Measurements from ENCODE around the gene SMCHD1. TPM values are rescaled to one million over a fixed set of nuclear protein-coding genes. Genes with fewer than 3 reads are reported as not detected.

Gene SMCHD1
- total and polyA plus RNA-seq, 2 donors (not counting 1 experiment from before 2014, with no cell fraction given) = 54.2 to 380 TPM

DNA sequence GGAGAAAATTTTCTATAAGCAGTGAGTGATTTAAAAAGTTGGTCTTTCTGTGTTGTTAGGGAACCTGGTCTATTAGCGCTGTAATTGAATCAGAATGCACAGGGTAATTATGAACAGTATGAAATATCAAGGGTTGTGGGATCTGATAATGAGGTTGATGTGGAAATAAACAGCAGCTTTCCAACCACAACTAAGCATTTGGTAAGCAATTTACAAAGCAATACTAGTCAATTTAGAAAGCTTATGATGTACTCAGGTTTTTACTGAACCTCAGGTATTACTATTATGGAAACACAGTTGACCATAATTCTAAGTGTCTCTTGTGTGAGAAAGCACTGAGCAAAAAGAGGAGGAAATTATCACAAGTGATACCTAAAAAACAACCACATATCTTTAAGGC is 11.0 kb upstream of the SMCHD1 start:
- Histone ChIP-seq H3K36me3 (replicated peaks in 1 of 2; ENCODE audit: control extremely low read depth in 1 of 2, control insufficient read depth in 1 of 2, extremely low read depth in 1 of 2, insufficient read depth in 2 of 2, low read length in 1 of 2) (no peaks in the 10 kb centered on the region), H3K9me3 (ENCODE audit: control extremely low read depth in 1 of 3, control insufficient read depth in 2 of 3, insufficient read depth in 1 of 3, low read length in 2 of 3) (peaks cover 0 to 1% (median 0%) of the 10 kb centered on the region in 3 donors), H3K4me3 (ENCODE audit: control extremely low read depth in 1 of 5, extremely low read depth in 1 of 5, insufficient read depth in 1 of 5, low read depth in 2 of 5, low read length in 4 of 5) (no peak overlapping the region), H3K79me2 (ENCODE audit: control insufficient read depth, insufficient read depth, low read length) (peaks cover 4% of the 10 kb centered on the region), H3K9ac (ENCODE audit: low read length) (no peak overlapping the region), H4K20me1 (ENCODE audit: control insufficient read depth, insufficient read depth, low read length, poor library complexity, severe bottlenecking) (no peaks in the 10 kb centered on the region), H3K27me3 (replicated peaks in 1 of 4; ENCODE audit: control extremely low read depth in 1 of 4, control insufficient read depth in 3 of 4, insufficient read depth in 4 of 4, low read length in 3 of 4) (no peaks in the 10 kb centered on the region), H3K4me2 (replicated peaks; ENCODE audit: low read depth, low read length, poor library complexity, severe bottlenecking) (no peak overlapping the region), H2AFZ (ENCODE audit: insufficient read depth, low read depth, low read length, poor library complexity, severe bottlenecking) (no peak overlapping the region), H3K27ac (ENCODE audit: low read length in 2 of 2) (no peak overlapping the region), H3K4me1 (ENCODE audit: control insufficient read depth in 2 of 2, insufficient read depth in 2 of 2, low read length in 2 of 2) (peaks cover 36 to 37% of the 10 kb centered on the region in 2 donors)
- TF ChIP-seq CTCF (IDR thresholded peaks at IDR 0.05) (no peak), EZH2 (IDR thresholded peaks at IDR 0.05; ENCODE audit: borderline replicate concordance, insufficient read depth, low read depth, low read length, poor library complexity, severe bottlenecking) (no peak)
- DNase-seq = no peak
- Mint-ChIP-seq H3K27ac (no peak overlapping the region), H3K4me3 (no peak overlapping the region), H3K9me3 (ENCODE audit: insufficient read depth) (no peaks in the 10 kb centered on the region), H3K4me1 (peaks cover 22% of the 10 kb centered on the region), H3K27me3 (no peaks in the 10 kb centered on the region)
- ChIA-PET CTCF (interaction anchor here (0.7 to 1.0 kb wide), 2 partner anchors 11 to 45 kb away, joined by 3 read pairs; partner anchors contain the start of gene SMCHD1), POLR2A (no interaction called here)
- intact Hi-C loops (cut with micrococcal nuclease) = no loop called here
- 88% methylated on average over 1 of the region's 1 CpG for WGBS (ENCODE audit: insufficient coverage)
- ATAC-seq (ENCODE audit: low read depth) = no peak

- H3K4me1 Mint-ChIP-seq = peaks cover 20% of the 10 kb centered on the region
- H3K4me3 ChIP-seq (ENCODE audit: control extremely low read depth in 1 of 5, extremely low read depth in 1 of 5, insufficient read depth in 1 of 5, low read depth in 2 of 5, low read length in 4 of 5) = no peak overlapping the region
- no peaks in the 10 kb centered on the region for H3K27me3 Mint-ChIP-seq
- no peak overlapping the region for H3K4me2 ChIP-seq (replicated peaks; ENCODE audit: low read depth, low read length, poor library complexity, severe bottlenecking)
- H2AFZ ChIP-seq (ENCODE audit: insufficient read depth, low read depth, low read length, poor library complexity, severe bottlenecking) = no peak overlapping the region
- H3K27ac ChIP-seq (ENCODE audit: low read length in 2 of 2) = no peak overlapping the region
- no peak for TF ChIP-seq EZH2 (IDR thresholded peaks at IDR 0.05; ENCODE audit: borderline replicate concordance, insufficient read depth, low read depth, low read length, poor library complexity, severe bottlenecking)
- TF ChIP-seq CTCF (IDR thresholded peaks at IDR 0.05) = no peak
- no peaks in the 10 kb centered on the region for H3K9me3 ChIP-seq (ENCODE audit: control extremely low read depth in 1 of 3, control insufficient read depth in 2 of 3, insufficient read depth in 1 of 3, low read length in 2 of 3)
- no peaks in the 10 kb centered on the region for H3K27me3 ChIP-seq (replicated peaks in 1 of 4; ENCODE audit: control extremely low read depth in 1 of 4, control insufficient read depth in 3 of 4, insufficient read depth in 4 of 4, low read length in 3 of 4)
- no peaks in the 10 kb centered on the region for H3K36me3 ChIP-seq (replicated peaks in 1 of 2; ENCODE audit: control extremely low read depth in 1 of 2, control insufficient read depth in 1 of 2, extremely low read depth in 1 of 2, insufficient read depth in 2 of 2, low read length in 1 of 2)
- DNase-seq = no peak
- ChIA-PET POLR2A (interaction anchor here (0.8 to 2.6 kb wide), 2 partner anchors 9 to 15 kb away, joined by 5 to 13 read pairs; no protein-coding TSS in a partner anchor), CTCF (interaction anchor here (0.7 to 1.5 kb wide), 4 partner anchors 15 to 109 kb away, joined by 3 to 8 read pairs (median 4); partner anchors contain the start of genes METTL4 and NDC80)
- no peaks in the 10 kb centered on the region for H3K9me3 Mint-ChIP-seq (ENCODE audit: insufficient read depth)
- H3K4me1 ChIP-seq (ENCODE audit: control insufficient read depth in 2 of 2, insufficient read depth in 2 of 2, low read length in 2 of 2) = peaks cover 18 to 20% of the 10 kb centered on the region in 2 donors
- ATAC-seq (ENCODE audit: low read depth) = no peak
- no CpG with 5 or more reads among the region's 1 CpG for WGBS (ENCODE audit: insufficient coverage)
- no peak overlapping the region for H3K4me3 Mint-ChIP-seq
- no peak overlapping the region for H3K27ac Mint-ChIP-seq
- H3K79me2 ChIP-seq (ENCODE audit: control insufficient read depth, insufficient read depth, low read length) = peaks cover 12% of the 10 kb centered on the region
- H4K20me1 ChIP-seq (ENCODE audit: control insufficient read depth, insufficient read depth, low read length, poor library complexity, severe bottlenecking) = peaks cover 12% of the 10 kb centered on the region
- intact Hi-C loops (cut with micrococcal nuclease) = loop anchor here (10.0 kb wide), 2 partner anchors 793 to 943 kb away; no protein-coding TSS in a partner anchor
- H3K9ac ChIP-seq (ENCODE audit: low read length) = no peak overlapping the region
Observed at GRCh38 chr18:2651981-2652380, 3.5 kb upstream of the SMCHD1 start.
